GM21367 (cell line): ENCODE results near the gene FAM47E.

ENCODE experiments used
- ATAC-seq: cut with Tn5 transposase; IDR thresholded peaks from one replicate; pipeline ENCODE4 v1.9.1; 2021; ENCODE audit not compliant: unreplicated experiment

The FAM47E gene, protein sequence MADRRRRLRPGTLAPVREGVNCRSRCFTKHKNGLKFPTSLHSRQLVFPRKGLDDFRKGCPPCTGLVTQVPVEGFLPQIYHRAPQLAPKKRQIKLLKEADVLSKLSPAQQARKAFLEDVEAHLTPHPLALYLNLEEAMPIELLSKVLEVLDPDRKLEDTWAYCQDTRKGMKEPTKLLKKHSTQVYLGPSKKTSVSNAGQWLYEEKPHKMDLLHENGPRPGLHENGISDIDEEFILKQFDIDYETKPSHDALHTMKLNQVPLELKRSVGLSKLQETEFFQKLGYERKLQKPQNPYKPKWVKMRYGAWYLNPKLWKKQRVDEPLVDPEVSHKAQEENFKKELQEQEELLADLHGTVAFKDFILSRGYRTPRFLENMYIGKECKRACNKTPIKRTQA

DNA sequence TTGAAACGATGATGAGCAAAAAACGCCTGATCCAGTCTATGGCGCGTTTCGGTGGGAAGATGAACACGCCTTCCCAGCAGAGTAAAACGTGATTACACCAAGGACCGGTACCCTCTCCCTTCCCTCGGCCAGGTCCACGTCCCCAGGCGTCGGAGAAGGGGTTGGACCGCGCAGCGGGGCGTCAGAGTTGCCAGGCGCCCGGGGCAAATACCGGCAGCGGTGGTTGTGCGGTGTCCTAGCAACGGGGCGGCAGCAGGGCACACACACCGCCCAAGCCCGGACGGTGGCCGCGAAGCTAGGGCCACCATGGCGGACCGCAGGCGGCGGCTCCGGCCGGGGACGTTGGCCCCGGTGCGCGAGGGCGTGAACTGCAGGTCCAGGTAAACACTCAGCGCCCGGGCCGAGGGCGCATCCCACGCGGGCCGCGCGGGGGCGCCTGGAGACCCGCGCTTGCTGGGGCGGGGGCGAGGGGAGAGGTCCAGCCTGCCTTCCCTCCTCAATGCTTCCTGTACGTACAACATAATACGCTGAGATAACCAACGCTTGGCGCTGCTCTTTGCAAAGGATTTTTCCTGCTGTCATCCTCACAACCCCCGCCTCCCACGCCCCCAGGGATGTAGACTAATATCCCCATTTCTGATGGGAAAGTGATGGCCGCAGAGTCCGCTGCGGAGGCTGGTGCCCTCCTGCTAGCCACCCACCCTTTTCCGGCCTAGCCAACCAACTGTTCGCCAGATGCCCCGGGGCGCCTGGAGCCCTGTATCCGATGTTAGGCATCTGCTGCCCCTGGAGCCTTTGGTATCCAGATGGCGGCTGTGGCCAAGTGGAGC lies at the start of gene FAM47E:
TSS of gene FAM47E (plus strand) at position 281 of the 830 bp plus-strand sequence. CDS start at position 307, 26 bp downstream.
- ATAC-seq, result no peak

DNA sequence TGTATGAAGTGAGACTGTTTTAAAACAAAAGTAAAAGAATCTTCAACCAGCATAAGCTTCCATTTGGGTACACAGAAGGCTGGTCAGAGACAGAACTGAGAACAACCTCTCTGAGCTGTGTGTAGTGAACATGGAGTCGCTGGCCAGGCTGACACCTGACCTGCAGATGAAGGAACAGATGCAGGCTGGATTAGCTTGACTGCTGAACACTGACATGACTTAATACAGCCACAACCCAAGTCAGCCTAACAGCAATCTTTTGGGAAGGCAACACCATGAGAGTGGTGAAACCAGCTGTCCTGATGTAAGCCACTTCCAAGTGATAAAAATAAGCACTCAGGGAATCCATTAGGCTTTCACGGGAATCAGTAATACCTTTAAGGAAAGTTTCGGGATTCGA lies 48.0 kb upstream of the FAM47E start:
- no peak for ATAC-seq

DNA sequence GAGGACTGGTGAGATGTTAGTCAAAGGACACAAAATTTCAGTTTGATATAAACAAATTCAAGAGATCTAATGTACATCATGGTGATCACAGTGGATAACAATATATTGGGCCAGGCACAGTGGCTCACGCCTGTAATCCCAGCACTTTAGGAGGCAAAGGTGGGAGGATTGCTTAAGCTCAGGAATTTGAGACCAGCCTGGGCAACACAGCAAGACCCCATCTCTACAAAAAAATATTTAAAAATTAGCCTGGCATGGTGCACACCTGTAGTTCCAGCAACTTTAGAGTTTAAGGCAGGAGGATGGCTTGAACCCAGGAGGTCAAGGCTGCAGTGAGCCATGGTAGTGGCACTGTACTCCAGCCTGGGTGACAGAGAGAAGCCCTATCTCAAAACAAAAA lies 46.6 kb upstream of the FAM47E start:
- ATAC-seq, result no peak

DNA sequence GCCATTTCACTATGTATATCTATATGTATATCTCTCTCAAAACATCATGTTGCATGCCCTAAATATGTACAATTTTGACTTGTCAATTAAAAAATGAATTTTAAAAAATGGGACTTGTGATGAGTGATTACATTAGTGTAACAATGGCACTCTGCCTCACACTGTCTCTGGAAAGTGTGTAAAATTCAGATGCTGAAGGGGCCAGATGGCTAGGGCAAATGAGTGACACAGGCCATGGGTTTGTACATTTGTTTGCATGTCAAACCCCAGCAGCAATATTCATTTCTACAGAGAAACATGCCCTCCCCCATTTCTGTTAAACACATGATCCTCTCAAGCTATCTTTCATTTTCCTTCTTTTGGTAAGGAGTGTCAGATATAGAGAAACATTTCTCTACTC lies 46.0 kb upstream of the FAM47E start:
- ATAC-seq, result no peak

DNA sequence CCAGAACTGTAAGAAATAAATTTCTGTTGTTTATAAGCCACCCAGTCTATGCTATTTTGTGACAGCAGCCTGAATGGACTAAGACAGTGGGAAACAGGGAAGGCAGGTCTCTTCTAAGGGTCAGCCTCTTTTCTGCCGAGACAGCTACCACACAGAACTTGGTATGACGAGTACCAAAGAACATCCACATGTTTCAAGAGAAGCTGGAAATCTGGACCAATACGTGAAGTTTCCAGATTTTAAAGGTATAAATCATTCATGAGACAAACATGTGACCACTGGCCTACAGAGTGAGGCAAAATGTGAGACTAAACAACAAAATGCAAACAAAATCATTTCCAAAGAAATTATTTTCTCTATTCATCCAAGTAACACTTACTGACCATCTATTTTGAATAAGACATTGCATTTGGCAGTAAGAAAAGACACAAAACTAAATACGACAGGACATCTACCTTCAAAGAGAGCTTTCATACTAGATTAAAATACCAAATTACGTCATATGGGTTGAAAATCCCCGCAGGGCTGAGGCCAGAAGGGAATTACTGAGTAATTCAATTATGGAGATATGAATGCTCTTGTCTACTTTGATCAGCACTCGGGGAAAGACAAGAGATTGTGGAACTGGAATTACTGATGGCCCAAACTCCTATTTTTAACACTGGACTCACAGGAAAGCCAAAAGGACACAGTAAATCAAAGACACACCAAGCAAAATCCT lies 45.1 kb upstream of the FAM47E start:
- ATAC-seq, result no peak

DNA sequence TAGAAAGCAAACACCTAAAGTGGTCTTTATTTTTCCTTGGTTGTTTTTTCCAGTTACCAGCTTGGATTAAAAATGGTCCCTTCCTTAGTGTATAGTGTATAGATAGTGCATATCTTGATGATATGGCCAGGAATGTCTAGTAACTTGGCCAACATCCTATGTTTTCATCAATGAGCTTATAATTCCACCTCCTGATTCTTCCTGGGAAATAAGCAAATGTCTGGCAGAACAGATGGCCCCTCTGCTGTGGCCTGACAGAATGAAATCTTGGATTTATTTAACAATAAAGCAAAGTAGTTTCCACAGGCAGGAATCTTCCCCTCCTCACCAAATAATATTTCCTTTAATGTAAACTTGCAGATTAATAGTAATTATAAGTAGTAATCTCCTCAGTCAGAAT lies 44.0 kb upstream of the FAM47E start:
- no peak for ATAC-seq

DNA sequence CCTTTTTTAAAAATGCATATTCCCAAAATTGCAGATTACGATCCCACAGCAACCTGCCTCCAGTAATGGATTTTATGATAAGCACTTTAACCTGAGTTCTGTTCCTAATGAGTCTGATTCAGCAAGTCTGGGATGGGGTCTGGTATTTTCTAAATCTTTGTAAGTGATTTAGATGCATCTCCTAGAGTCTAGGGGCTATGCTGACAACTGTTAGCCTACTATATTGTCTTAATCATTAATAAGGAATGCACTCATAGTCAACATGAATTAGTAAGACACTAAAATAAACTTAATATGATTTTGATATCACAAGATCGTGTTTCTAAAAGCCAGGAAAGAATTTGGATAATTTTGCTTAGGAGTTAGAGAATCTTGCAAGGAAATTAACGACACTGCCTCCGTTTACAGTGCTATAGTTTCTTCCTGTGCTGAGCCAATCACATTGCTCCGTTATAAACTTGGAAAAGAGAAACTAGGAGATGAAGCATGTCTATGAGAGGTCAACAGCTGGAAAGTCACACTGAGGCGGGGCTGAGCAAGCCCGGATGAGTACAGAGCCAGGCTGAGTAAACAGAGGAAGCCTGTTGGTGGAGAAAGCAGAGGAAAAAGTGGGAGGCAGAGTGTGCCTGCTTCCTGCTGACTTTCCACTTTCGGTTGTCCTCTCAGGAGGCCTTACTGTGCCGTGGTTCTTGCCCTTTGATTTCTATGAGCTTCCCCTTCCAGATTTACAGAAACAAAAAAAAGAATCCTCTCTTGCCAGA lies 43.3 kb upstream of the FAM47E start:
- no peak for ATAC-seq

DNA sequence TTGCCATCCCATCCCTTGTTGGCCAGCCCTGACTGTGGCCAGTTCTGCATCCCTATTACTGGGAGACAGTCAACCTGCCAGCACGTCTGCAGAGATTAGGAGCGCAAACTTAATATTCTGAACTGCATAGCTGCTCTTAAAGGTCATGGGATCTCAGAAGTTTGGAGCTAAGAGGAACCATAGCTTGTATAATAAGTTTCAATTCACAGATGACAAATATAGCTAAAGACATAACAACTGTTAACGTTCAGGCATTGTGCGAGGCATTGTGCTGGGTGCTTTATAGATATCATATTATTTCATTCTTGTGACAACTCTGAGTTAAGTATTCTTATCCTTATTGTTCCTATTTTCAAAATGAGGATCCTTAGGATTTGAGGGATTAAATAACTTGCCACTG lies 41.6 kb upstream of the FAM47E start:
- no peak for ATAC-seq

DNA sequence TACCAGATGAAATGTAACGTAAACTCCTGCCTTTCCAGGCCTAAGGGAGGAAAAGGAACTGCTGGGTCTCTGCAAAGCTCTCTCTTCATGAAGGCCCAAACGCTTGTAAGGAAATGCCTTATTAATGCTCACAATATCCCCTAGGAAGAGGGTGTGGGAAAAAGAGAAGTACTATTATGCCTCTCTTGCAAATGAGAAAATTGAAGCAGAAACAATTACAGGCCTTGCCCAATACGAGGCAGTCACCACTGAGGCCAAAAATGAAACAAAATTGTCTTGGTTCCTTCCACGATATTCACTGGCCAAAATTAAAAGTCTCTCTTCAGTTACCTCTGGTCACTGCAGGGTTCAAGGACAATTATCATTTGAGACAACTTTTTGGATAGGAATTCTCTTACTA lies 41.1 kb upstream of the FAM47E start:
- no peak for ATAC-seq

DNA sequence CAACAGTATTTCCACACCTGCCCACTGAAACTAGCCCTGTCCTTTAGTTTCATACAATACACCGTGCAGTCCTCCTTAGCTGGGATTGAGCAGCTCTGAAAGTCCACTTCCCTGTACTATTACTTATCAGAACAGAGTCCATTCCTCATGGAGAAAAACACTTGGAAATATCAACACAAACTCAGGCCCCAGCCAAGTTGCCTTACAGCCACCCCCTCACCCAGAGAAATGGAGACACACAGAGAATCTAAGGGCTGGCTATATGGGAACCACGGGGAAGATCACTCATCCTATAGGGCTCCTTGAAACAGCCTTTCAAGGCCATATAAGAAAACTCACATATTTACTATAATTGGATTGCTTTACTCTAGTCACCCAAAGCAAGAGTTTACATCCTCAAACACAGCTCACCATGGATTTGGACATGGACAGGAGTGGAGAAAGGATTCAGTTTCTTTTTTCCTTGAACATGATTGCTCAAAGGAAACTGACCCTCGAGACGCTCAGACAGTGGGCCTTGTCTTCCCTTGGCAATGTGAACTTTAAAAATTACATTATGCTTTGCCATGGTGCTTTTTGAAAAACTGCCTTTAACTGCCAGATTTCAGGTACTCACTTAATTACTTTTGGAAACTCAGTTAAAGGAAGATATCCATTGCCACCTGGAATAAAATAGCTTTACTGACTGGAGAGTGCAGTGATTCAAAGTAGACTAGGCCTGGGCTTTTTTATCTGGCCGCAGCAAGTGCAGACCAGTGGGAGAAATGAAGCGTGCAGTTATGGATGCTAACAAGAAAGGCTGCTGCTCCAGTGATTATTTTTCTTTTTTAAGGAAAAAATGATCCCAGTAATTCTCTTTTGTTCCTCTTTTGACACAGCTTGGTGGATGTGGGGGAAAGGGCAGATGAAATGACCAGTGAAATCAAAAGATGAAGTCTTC lies 39.5 kb upstream of the FAM47E start:
- no peak for ATAC-seq

DNA sequence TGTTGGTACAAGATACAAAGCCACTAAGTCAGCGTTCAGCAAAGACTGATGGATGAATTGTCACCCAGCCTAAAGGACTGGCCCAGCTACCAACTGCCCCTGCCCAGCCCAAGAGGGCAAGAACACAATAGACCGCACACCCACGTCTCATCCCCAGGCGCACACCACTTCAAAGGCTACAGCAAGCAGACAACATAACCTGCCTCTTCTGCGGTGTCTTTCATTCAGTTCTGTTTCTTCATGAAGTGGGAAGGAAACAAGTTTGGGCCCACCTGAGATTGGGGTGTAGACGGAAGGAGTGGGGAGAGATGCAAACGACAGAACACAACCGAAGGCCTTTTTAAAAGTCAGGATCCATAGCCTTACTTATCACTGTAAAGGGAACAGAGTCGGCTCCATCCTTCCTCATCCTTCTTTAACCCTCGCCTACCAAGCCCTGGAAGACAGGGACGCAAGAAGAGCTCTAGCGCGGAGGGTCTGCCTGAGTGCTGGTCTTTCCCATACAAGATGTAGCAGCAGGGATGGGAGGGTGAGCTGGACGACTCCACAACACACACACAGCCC lies 38.6 kb upstream of the FAM47E start:
- ATAC-seq, result no peak

DNA sequence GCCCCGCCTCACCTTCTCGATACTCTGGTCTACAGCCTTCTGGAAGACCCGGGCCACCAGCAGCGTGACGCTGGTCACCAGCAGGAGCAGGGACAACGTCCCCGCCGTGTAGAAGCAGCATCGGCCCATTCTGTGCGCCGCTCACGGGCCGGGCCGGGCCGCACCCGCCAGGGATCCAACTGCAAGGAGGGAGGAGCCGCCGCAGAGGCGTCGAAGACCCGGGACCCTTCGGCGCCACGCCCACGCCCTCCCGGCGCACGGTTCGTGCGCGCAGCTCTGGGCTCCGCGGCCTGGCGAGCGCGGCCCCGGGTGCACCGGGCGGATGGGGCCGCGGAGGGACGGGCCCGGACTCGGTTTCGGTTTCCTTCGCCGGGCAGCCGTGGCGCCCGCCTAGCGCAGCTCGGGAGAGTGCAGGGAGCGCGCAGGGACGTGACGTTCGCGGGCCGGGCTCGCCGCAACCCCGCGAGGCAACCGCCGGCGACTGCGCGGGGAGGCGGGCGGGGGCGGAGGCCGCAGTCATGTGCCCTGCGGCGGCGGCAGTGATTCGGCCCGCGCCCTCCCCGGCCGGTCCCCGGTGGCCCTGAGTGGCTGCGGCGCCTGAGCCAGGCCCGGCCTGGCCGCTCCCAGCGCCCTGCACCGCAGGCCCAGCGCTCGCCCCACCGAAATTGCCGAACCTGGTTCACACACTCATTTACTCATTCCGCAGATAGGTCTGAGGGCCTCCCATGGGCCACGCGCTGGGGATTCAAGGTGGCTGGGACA lies 37.9 kb upstream of the FAM47E start, which contains the start of gene SCARB2:
TSS of gene SCARB2 (minus strand) at position 410 of the 762 bp plus-strand sequence. CDS start at position 129, 281 bp downstream.
- peak; percentile 62 for ATAC-seq

DNA sequence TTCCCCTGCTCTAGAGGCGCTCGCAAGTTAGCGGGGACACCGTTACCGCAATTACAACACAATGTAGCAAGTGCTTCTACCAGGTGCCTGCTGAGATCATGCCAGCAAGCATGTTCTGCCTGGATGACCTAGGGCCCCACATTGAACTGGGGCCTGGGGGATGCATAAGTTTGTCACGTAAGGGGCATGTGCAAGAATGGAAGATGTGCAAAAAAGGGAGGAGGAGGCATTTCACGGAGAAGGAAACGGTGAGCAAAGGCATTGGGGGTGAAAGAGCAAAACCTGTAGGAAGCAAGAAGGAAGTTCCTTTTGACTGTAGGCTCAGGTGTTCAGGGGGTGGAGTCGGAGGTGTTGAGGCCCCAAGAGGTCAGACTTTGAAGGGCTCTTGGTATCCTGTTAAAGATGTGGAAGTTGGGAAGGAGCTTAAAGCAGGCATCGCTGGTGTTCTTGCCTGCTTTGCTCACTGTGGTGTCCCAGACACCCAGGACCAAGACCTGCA lies 37.3 kb upstream of the FAM47E start:
- no peak for ATAC-seq

DNA sequence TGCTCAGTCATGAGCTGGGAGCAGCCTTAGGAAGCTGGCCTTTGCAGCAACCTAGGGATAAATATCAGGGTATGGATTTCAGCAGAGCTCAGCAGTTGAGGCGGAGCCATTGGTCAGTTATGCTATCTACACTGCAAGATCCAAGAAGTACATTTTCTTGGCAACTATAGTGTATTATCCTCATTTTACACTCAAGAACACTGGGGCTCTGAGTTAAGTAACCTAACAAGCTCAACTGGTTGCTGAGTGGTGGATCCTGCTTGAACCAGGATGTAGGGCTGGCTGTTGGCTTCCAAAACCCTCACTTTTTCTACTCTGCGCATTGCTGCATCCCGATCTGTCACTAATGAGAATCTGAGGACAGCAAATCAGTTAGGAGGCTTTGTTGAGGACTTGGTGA lies 36.4 kb upstream of the FAM47E start:
- no peak for ATAC-seq

DNA sequence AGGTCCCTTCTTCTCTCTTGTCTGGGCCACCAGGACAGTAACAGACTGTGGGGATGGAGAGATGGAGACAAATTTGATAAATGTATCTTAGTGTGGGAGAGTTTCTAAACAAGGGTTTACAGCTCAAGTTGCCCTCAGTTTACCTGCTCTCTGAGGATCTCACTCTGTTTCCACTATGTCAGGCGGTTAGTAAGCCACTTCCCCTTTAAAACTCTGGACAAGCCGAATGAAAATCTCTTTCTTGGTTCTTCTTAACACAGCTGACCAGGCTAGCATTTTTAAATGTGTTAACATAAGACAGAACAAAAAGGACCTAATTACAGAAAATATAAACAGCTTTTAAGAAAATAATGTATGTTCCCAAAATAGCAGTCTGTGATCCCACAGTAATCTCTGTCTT lies 35.0 kb upstream of the FAM47E start:
- ATAC-seq, result no peak

DNA sequence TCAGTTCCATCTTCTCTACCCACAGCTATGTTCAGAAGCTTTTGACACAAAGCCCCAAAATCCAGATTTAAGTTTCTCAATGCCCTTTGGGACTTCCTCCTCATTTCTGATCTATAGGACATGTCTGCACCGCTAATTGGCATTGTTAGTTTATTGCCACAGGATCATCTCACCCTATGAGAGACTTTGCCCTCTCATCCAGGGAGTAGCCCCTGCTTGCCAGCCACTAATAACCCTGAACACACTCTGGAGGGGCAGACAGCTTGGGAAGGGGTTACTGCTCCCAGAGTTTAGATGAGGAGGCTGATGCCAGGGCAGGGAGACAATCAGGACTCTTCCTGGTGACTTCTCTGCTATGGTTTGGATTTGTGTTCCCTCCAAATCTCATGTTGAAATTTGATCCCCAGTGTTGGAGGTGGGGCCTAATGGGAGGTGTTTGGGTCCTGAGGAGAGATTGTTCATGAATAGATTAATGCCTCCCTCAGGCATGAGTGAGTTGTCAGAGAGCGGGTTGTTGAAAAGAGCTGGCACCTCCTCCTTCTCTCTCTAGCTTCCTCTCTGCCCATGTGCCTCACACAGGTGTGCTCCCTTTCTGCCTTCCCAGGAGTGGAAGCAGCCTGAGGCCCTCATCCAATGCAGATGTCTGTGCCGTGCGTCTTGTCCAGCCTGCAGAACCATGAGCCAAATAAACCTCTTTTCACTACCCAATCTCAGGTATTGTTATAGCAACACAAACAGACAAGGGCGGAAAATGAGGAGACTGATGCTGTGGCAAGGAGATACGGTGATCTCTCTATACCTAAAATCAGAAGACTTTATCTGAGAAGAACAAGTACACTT lies 34.3 kb upstream of the FAM47E start:
- no peak for ATAC-seq

DNA sequence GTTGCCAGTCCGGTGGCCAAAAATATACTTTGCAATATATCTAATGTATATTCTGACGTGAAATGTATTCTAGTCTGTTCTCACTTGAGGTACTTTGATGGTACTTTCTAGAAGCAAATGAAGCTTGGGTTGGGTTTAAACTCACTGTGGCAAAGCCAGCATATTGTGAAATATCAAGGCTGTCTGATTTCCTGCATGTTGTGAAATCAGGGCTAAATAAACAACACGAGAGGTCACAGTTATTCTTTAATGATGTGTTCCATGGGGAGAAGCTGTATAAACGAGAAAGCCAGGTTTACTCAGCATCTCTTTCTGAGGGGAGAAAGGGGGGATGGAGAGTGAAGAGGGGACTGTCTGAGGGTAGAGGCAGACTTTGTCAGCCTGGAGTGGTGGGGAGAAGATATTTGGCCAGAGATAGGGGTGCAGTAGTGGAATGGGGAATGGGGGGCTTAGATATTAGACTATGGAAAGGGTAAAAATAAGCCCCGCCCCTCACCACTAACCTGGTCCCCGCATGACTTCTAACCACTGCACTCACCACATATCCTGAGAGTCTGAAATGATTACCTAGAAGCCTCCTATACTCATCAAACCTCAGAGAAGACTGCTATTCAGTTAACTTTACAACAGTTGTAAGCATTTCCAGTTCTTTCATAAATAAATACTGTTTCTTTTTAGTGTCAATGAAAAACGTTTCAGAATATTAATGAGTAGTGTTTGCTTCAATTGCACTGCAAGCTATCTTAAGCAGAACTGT lies 32.0 kb upstream of the FAM47E start:
- no peak for ATAC-seq
